Measurements from ENCODE around the gene MUC4. TPM values are rescaled to one million over a fixed set of nuclear protein-coding genes. Genes with fewer than 3 reads are reported as not detected.
A peak's percentile ranks its signal among the peaks of the same experiment; 100 is the strongest.

Gene MUC4
- total and polyA plus RNA-seq, 9 of the 15 experiments (the other 6 are each of a cell fraction or from before 2014, with no cell fraction given) = under 0.01 to 0.21 (median 0.10) TPM; not detected in 4

- no peak for TF ChIP-seq ATF6 (CRISPR knock-in tag; IDR thresholded peaks at IDR 0.05)
Observed at GRCh38 chr3:195820186-195820585, 8.5 kb upstream of the MUC4 start (continued).

- no peak for FAIRE-seq
- H3K27me3 ChIP-seq (ENCODE audit: control insufficient read depth in 2 of 2, insufficient read depth in 2 of 2, low read length in 2 of 2) = peaks cover 12 to 43% of the 10 kb centered on the region in 2 experiments
- peak overlapping the region in 1 of 2 experiments; percentile 68; a peak in 2 of 4 replicates for H3K9ac ChIP-seq (ENCODE audit: insufficient read depth in 1 of 2, low read depth in 2 of 2, low read length in 2 of 2)
- H3K9me1 ChIP-seq (ENCODE audit: control insufficient read depth, insufficient read depth, low read length) = peaks cover 3% of the 10 kb centered on the region
- no peak overlapping the region for H3K4me3 ChIP-seq
- no peak for TF ChIP-seq E4F1 (CRISPR knock-in tag; IDR thresholded peaks at IDR 0.05; ENCODE audit: borderline replicate concordance)
- TF ChIP-seq MAZ (CRISPR knock-in tag; conservative IDR thresholded peaks at IDR 0.05 in 1 of 2, IDR thresholded peaks at IDR 0.05 in 1 of 2) = 0 out of 4 replicates have a peak, but pooled peaks of 1 of the 2 experiments have one; percentile 19
- peak in 1 of 2 experiments; percentile 9 for TF ChIP-seq E2F6 (IDR thresholded peaks at IDR 0.05; ENCODE audit: borderline replicate concordance in 1 of 2, extremely low read depth in 1 of 2, insufficient read depth in 1 of 2, insufficient read length in 1 of 2, low read depth in 1 of 2, low read length in 1 of 2, poor library complexity in 1 of 2, severe bottlenecking in 1 of 2)
- peak in 1 of 2 experiments; percentile 69; a peak in 1 of 4 replicates for TF ChIP-seq UBTF (IDR thresholded peaks at IDR 0.05; ENCODE audit: borderline replicate concordance in 1 of 2, low read depth in 2 of 2, low read length in 2 of 2)
- H2AFZ ChIP-seq (ENCODE audit: low read depth, low read length) = no peak overlapping the region
- POLR2A ChIA-PET = interaction anchor here (1.0 to 1.4 kb wide), 3 partner anchors 9 to 11 kb away, joined by 3 to 8 read pairs (median 4); no protein-coding TSS in a partner anchor
- H3K36me3 ChIP-seq (ENCODE audit: control insufficient read depth, insufficient read depth, low read length) = no peaks in the 10 kb centered on the region
- no peaks in the 10 kb centered on the region for H4K20me1 ChIP-seq (replicated peaks; ENCODE audit: control insufficient read depth, insufficient read depth, low read length)
- H3K27ac ChIP-seq (ENCODE audit: extremely low read depth, low read depth, low read length) = no peak overlapping the region
- in situ Hi-C loops (cut with MboI) = no loop called here
- intact Hi-C loops (cut with micrococcal nuclease) = no loop called here
- no peak overlapping the region for H3K4me2 ChIP-seq (ENCODE audit: insufficient read depth, low read length)
- no peaks in the 10 kb centered on the region for H3K79me2 ChIP-seq (ENCODE audit: control insufficient read depth, insufficient read depth, low read length)
- DNase-seq (ENCODE audit: extremely low read depth in 1 of 4, low spot score in 3 of 4) = no peak
- 16% methylated on average over 19 of the region's 21 CpGs for WGBS (ENCODE audit: insufficient coverage, low coverage, missing lambda C conversion rate)
- CTCF ChIA-PET (ENCODE audit: low intra/inter-chr PET ratio) = no interaction called here
- H3K9me3 ChIP-seq (replicated peaks; ENCODE audit: control insufficient read depth, insufficient read depth, low read depth, low read length) = no peaks in the 10 kb centered on the region
- no TSS peak for BruUV-seq (replicated peaks)
- peaks cover 10 to 28% of the 10 kb centered on the region in 2 experiments; a peak in 4 of 5 replicates for H3K4me1 ChIP-seq (replicated peaks in 1 of 2; ENCODE audit: control insufficient read depth in 2 of 2, insufficient read depth in 2 of 2, low read length in 2 of 2)
- ATAC-seq = peak; percentile 59
Observed at GRCh38 chr3:195818301-195818700, 6.6 kb upstream of the MUC4 start.

All from K562 (cell line).